Heart left ventricle (tissue), 13 donors: ENCODE data around the gene UPK1A.
"Not testable (repeated sequence)": the region's sequence is repeated elsewhere in the genome, so short reads cannot be mapped to it uniquely, and the experiment has no call there.

Experiments used
- CTCF ChIP-seq, 12 donors: fragments of 200-600 bp; sonication (generic) in 4 of 12; IDR thresholded peaks; one replicate each; pipeline versions ENCODE4 v1.5.0 to v1.8.0; 2018 to 2022; ENCODE audit warnings: antibody characterized with exemption in 12 of 12, mild to moderate bottlenecking in 5 of 12
- POLR2A ChIP-seq, 2 donors: fragments of 450-650 bp; IDR thresholded peaks; one replicate each; pipeline ENCODE4 v1.6.1; 2017; ENCODE audit warnings: antibody characterized with exemption in 2 of 2, mild to moderate bottlenecking in 2 of 2, moderate library complexity in 2 of 2
- donor health status: ischemic (EF 13 %, LVEDD 7.1; RV severe dilation, severe dysfunction).
- donor health status: DM: no; HTN: yes; CAD: no.
- donor health status: DM: no; HTN: no; CAD: no.
- donor health status: ischemic (EF 25% LVEDD 6.9; RV normal size, moderate dysfunction).
- donor health status: ischemic (EF 25% LVEDD 5.7; RV mildly dilated, moderate dysfunction).
- donor health status: ischemic (EF 35%, LVEDD 5.7; RV mildly dilated, moderate dysfunction).
- donor health status: nonischemic (EF 11% LVEDD 7.7; RV severe dilation, severe dysfunction).
- donor health status: DM: yes; HTN: yes; CAD: no.
- donor health status: PGD.
- donor health status: ischemic (EF 29% LVEDD 5.4; RV normal size, mild dysfunction).
- donor health status: nonischemic (EF 23%, LVEDD 6.1; RV moderate dilation, normal function).

GRCh38 chr19:35654828-35655227 lies 11.5 kb upstream of the UPK1A start:
- TF ChIP-seq CTCF, POLR2A (IDR thresholded peaks at IDR 0.05): not testable (repeated sequence)
